Measurements from ENCODE around the gene ING3. TPM values are rescaled to one million over a fixed set of nuclear protein-coding genes. Genes with fewer than 3 reads are reported as not detected.

ING3 gene
- total and polyA plus RNA-seq, 2 of the 13 experiments (the other 11 are each of a cell fraction or from before 2014, with no cell fraction given) = 6.9 to 12.8 TPM

DNA sequence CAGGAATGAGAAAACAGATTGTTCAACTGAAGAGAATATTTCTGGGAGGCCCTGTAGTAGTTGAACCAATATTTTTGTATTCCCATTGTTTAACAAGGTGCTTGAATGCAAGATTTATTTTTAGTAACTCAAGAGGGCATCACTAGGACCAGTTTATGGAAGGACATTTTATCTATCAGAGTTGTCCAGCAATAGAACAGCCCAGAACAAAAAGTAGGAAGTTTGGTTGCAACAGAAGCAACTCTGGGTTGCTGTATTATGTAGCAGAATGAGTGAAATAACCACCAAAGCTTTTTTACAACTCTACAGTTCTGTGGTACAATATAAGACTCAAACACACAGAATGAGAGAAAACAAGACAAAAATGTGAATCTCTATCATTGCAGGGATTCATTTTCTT, 72.6 kb downstream of the ING3 start:
- H3K79me2 ChIP-seq (ENCODE audit: insufficient read depth, low read length) = no peaks in the 10 kb centered on the region
- in situ Hi-C loops (cut with HindIII; ENCODE audit: extremely low pct_ligation_motif_present, low pct_unique_long_range_greater_than_20kb) (no loop called here), intact Hi-C loops (cut with micrococcal nuclease; ENCODE audit: unreplicated experiment) (no loop called here)
- no TSS peak for BruUV-seq (replicated peaks)
- H3K4me3 ChIP-seq (replicated peaks in 1 of 3; ENCODE audit: insufficient read depth in 1 of 3, low read depth in 2 of 3, low read length in 3 of 3) = no peak overlapping the region
- H3K9me3 ChIP-seq (ENCODE audit: low read length) = no peaks in the 10 kb centered on the region
- H2AFZ ChIP-seq (ENCODE audit: low read length) = no peak overlapping the region
- CTCF ChIA-PET (ENCODE audit: low intra/inter-chr PET ratio, low total read pairs) = no interaction called here
- DNase-seq (ENCODE audit: low spot score) (no peak), ATAC-seq (no peak), FAIRE-seq (no peak)
- TF ChIP-seq SYNCRIP (IDR thresholded peaks at IDR 0.05; ENCODE audit: insufficient read depth, low read depth, low read length) = no peak
- TF ChIP-seq, protein P1, sequence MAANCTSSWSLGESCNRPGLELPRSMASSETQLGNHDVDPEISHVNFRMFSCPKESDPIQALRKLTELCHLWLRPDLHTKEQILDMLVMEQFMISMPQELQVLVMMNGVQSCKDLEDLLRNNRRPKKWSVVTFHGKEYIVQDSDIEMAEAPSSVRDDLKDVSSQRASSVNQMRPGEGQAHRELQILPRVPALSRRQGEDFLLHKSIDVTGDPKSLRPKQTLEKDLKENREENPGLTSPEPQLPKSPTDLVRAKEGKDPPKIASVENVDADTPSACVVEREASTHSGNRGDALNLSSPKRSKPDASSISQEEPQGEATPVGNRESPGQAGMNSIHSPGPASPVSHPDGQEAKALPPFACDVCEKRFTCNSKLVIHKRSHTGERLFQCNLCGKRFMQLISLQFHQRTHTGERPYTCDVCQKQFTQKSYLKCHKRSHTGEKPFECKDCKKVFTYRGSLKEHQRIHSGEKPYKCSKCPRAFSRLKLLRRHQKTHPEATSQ (CRISPR knock-in tag; IDR thresholded peaks at IDR 0.05; ENCODE audit: borderline replicate concordance) = no peak
- TF ChIP-seq ZNF792 (CRISPR knock-in tag; IDR thresholded peaks at IDR 0.05) = no peak
- TF ChIP-seq ZNF260 (CRISPR knock-in tag; IDR thresholded peaks at IDR 0.05; ENCODE audit: borderline replicate concordance, low read depth) = no peak
- TF ChIP-seq ZSCAN9 (CRISPR knock-in tag; IDR thresholded peaks at IDR 0.05; ENCODE audit: borderline replicate concordance) = no peak
- TF ChIP-seq PHF21A (CRISPR knock-in tag; IDR thresholded peaks at IDR 0.05) = no peak
- TF ChIP-seq FOXK1 (CRISPR knock-in tag; IDR thresholded peaks at IDR 0.05; ENCODE audit: borderline replicate concordance, low read depth) = no peak
- no peak for TF ChIP-seq SETDB1 (CRISPR knock-in tag; IDR thresholded peaks at IDR 0.05; ENCODE audit: borderline replicate concordance)
- TF ChIP-seq GLI4 (CRISPR knock-in tag; IDR thresholded peaks at IDR 0.05; ENCODE audit: borderline replicate concordance) = no peak
- no peak for TF ChIP-seq ZNF256 (CRISPR knock-in tag; conservative IDR thresholded peaks at IDR 0.05)
- no peak for TF ChIP-seq HMGA1 (CRISPR knock-in tag; conservative IDR thresholded peaks at IDR 0.05)
- TF ChIP-seq ZNF451 (CRISPR knock-in tag; IDR thresholded peaks at IDR 0.05) = no peak
- TF ChIP-seq ZMAT3 (CRISPR knock-in tag; conservative IDR thresholded peaks at IDR 0.05) = no peak
- TF ChIP-seq ARNTL (CRISPR knock-in tag; IDR thresholded peaks at IDR 0.05) = no peak
- TF ChIP-seq HOXD1 (CRISPR knock-in tag; IDR thresholded peaks at IDR 0.05) = no peak
- no peak for TF ChIP-seq ZBTB20 (CRISPR knock-in tag; IDR thresholded peaks at IDR 0.05; ENCODE audit: borderline replicate concordance, low read depth)
- TF ChIP-seq ZNF33A (CRISPR knock-in tag; IDR thresholded peaks at IDR 0.05; ENCODE audit: borderline replicate concordance) = no peak
- no peaks in the 10 kb centered on the region for H3K36me3 ChIP-seq (replicated peaks in 1 of 2; ENCODE audit: control insufficient read depth in 1 of 2, insufficient read depth in 2 of 2, low read length in 2 of 2)
- peaks cover 43% of the 10 kb centered on the region for H3K4me1 ChIP-seq (ENCODE audit: insufficient read depth, low read length)
- H3K27ac ChIP-seq (ENCODE audit: extremely low read length, insufficient read depth, low read length) = no peak overlapping the region
- H3K4me2 ChIP-seq (ENCODE audit: low read depth, low read length) = 0 out of 2 replicates have a peak overlapping the region, but pooled peaks have one; percentile 32
- no peaks in the 10 kb centered on the region for H3K27me3 ChIP-seq (ENCODE audit: control insufficient read depth in 1 of 2, insufficient read depth in 2 of 2, low read length in 2 of 2)
- H3K9ac ChIP-seq (ENCODE audit: insufficient read depth, low read depth, low read length) = no peak overlapping the region
- POLR2A ChIA-PET = no interaction called here
- no peaks in the 10 kb centered on the region for H4K20me1 ChIP-seq (ENCODE audit: insufficient read depth, low read length)
